ENCODE data around the gene PAX5. TPM values are rescaled to one million over a fixed set of nuclear protein-coding genes. Genes with fewer than 3 reads are reported as not detected.

Gene PAX5
- total RNA-seq, 1 experiment from 2014 or later: 0.39 TPM

DNA sequence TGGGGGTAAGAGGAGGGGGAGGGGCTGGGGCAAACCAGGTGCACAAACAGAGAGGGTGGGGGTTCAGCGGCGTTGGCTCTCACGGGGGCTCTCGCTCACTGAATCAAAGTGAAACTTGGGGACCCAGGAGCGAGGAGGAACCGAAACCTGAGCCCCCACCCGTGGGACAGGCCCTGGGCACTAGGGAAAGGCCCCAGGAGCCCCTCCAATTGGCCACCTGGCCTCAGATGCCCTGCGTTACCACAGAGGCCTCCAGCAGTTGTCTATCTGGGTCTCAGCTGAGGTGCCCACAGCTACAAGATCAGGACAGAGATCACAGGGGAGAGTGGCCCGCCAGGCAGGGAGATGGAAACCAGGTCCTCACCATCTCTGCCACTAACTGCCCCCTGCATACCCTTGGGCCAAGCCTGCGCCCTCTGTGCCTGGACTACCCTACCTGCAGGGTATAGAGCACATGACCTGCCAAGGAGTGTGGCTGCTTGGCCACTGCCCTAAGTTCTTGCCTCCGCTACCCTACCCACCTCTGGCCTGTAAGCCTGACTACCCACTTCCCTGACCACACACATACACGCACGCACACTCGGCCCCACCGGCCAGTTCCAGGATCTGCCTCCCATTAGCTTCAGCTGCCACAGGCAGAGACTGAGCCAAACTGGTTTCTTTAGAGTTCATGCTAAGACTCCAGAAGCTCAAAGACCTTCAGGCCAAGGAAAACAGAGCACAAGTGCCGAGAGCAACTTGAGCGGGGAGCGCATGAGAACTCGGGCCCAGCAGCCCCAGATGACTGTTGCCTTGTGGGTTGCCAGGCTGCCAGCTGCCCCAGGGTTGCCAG lies 39.9 kb downstream of the PAX5 start:
- H2AK5ac ChIP-seq (ENCODE audit: insufficient read length, low read length): no peak overlapping the region
- no peak overlapping the region for H2AFZ ChIP-seq (ENCODE audit: low read length)
- no peak overlapping the region for H2BK12ac ChIP-seq (ENCODE audit: insufficient read length, low read depth, low read length)
- Mint-ChIP-seq H3K27ac (no peak overlapping the region), H3K9me3 (peaks cover 0 to 4% of the 10 kb centered on the region in 2 experiments; a peak in 2 of 5 replicates), H3K27me3 (ENCODE audit: low read depth) (peaks cover 71% of the 10 kb centered on the region), H3K36me3 (ENCODE audit: insufficient read depth in 1 of 3, low read depth in 3 of 3) (no peaks in the 10 kb centered on the region), H3K4me1 (peaks cover 18 to 20% of the 10 kb centered on the region in 2 experiments), H3K4me3 (no peak overlapping the region)
- H3K56ac ChIP-seq (ENCODE audit: insufficient read length, low read depth, low read length): no peak overlapping the region
- no peaks in the 10 kb centered on the region for H3K23me2 ChIP-seq (ENCODE audit: insufficient read length, low read depth, low read length, poor library complexity, severe bottlenecking)
- H4K8ac ChIP-seq (replicated peaks; ENCODE audit: insufficient read length, low read depth, low read length): no peak overlapping the region
- no peaks in the 10 kb centered on the region for H4K20me1 ChIP-seq (ENCODE audit: control insufficient read depth, insufficient read depth, insufficient read length)
- no peak overlapping the region for H2BK5ac ChIP-seq (ENCODE audit: insufficient read length, low read length)
- no peaks in the 10 kb centered on the region for H3K79me1 ChIP-seq (ENCODE audit: insufficient read depth, low read depth, low read length, poor library complexity, severe bottlenecking)
- peaks cover 9% of the 10 kb centered on the region; the same call in 1 of the 2 replicates for H3K27me3 ChIP-seq (ENCODE audit: insufficient read depth, low read length)
- no peak overlapping the region for H3K14ac ChIP-seq (ENCODE audit: insufficient read depth, low read length)
- H3K18ac ChIP-seq (ENCODE audit: insufficient read length, low read depth, low read length): no peak overlapping the region
- H4K5ac ChIP-seq (ENCODE audit: insufficient read length, low read depth, low read length): no peak overlapping the region
- no peak overlapping the region for H3T11ph ChIP-seq (ENCODE audit: low read length)
- no peak overlapping the region for H3K9ac ChIP-seq (ENCODE audit: extremely low read depth, insufficient read length, low read length)
- H3K9me3 ChIP-seq (ENCODE audit: control insufficient read depth, low read depth, low read length): no peaks in the 10 kb centered on the region
- no peak overlapping the region for H4K91ac ChIP-seq (ENCODE audit: insufficient read length, low read depth, low read length)
- H3K27ac ChIP-seq (ENCODE audit: insufficient read length, low read depth, low read length): no peak overlapping the region
- no peak overlapping the region for H2BK20ac ChIP-seq (ENCODE audit: low read depth, low read length, poor library complexity, severe bottlenecking)
- TF ChIP-seq CTCF (conservative IDR thresholded peaks at IDR 0.05): no peak
- H3K4me2 ChIP-seq (ENCODE audit: insufficient read depth, insufficient read length, low read length): no peak overlapping the region
- DNase-seq: no peak
- no peak overlapping the region for H3K4ac ChIP-seq (ENCODE audit: low read depth, low read length)
- H2BK120ac ChIP-seq (ENCODE audit: low read depth, low read length, poor library complexity, severe bottlenecking): no peak overlapping the region
- no peaks in the 10 kb centered on the region for H3K79me2 ChIP-seq (ENCODE audit: insufficient read depth, low read length)
- H3K4me1 ChIP-seq (ENCODE audit: insufficient read depth, low read length): no peaks in the 10 kb centered on the region
- no CpG with 5 or more reads among the region's 19 CpGs for WGBS (ENCODE audit: extremely low coverage, insufficient read length, low lambda C conversion rate)
- H2BK15ac ChIP-seq (ENCODE audit: low read depth, low read length): no peak overlapping the region
- H3K23ac ChIP-seq (ENCODE audit: insufficient read length, low read depth, low read length): no peak overlapping the region
